Measurements from ENCODE around the gene ERG.

GRCh38 chr21:38342739-38343138, 155.5 kb downstream of the ERG start:
- no peak for TF ChIP-seq CTCF (IDR thresholded peaks at IDR 0.05)
- TF ChIP-seq POLR2A (IDR thresholded peaks at IDR 0.05), result no peak
